CD4-positive, alpha-beta T cell (primary cell): ENCODE data around the gene TAF5L. TPM values are rescaled to one million over a fixed set of nuclear protein-coding genes. Genes with fewer than 3 reads are reported as not detected.
"Not testable (repeated sequence)": the region's sequence is repeated elsewhere in the genome, so short reads cannot be mapped to it uniquely, and the experiment has no call there.

ENCODE experiments used
- ATAC-seq: fragments of 200-7000 bp; cut with Tn5 transposase; one replicate; pipeline ENCODE4 v1.10.0; 2022; ENCODE audit warnings: mild to moderate bottlenecking; ENCODE audit not compliant: poor library complexity
- CTCF ChIA-PET: fragments of 350-600 bp; sonication (Branson Sonifier 250); formaldehyde crosslinking; loops from one replicate; lab custom pipeline; 2021; ENCODE audit warnings: antibody characterized with exemption, inconsistent platforms; lab: Charles Lee
- POLR2A ChIA-PET: fragments of 350-600 bp; sonication (Branson Sonifier 250); formaldehyde crosslinking; loops from one replicate; lab custom pipeline; 2021; ENCODE audit warnings: antibody characterized with exemption, inconsistent platforms; lab: Charles Lee
- DNase-seq, 14 experiments: peaks; one replicate each; pipeline ENCODE4 v3.0.0-alpha.2; 2013 to 2020; ENCODE audit warnings: mixed read lengths in 2 of 14
- H3K27ac ChIP-seq, 2 donors: one replicate each; pipeline versions ENCODE4 v1.5.1 to v1.7.0; 2013; ENCODE audit warnings: low read length in 2 of 2, low read depth in 1 of 2, mild to moderate bottlenecking in 1 of 2
- H3K27me3 ChIP-seq, 2 experiments: 1 replicate in 1 of 2; 2 replicates in 1 of 2; pipeline versions ENCODE4 v1.6.1 to v1.7.0; 2013; ENCODE audit warnings: low read length in 2 of 2, control low read depth in 1 of 2, mild to moderate bottlenecking in 1 of 2, moderate library complexity in 1 of 2; ENCODE audit not compliant: insufficient read depth in 2 of 2, control insufficient read depth in 1 of 2
- H3K36me3 ChIP-seq: one replicate; pipeline ENCODE4 v1.6.1; 2013; ENCODE audit warnings: low read length, control low read depth; ENCODE audit not compliant: insufficient read depth
- H3K4me1 ChIP-seq: one replicate; pipeline ENCODE4 v1.6.1; 2013; ENCODE audit warnings: low read length, control low read depth; ENCODE audit not compliant: insufficient read depth
- H3K4me3 ChIP-seq: one replicate; pipeline ENCODE4 v1.5.1; 2013; ENCODE audit warnings: mild to moderate bottlenecking, low read length, moderate library complexity
- H3K9me3 ChIP-seq, 2 experiments: 1 replicate in 1 of 2; 2 replicates in 1 of 2; pipeline versions ENCODE4 v1.6.1 to v1.7.0; 2013; ENCODE audit warnings: low read length in 2 of 2, mild to moderate bottlenecking in 2 of 2, control low read depth in 1 of 2, moderate library complexity in 1 of 2; ENCODE audit not compliant: control insufficient read depth in 1 of 2, insufficient read depth in 1 of 2
- H3K27ac Mint-ChIP-seq: one replicate; pipeline ENCODE4 v1.8.0; 2020; ENCODE audit warnings: mixed read lengths
- H3K27me3 Mint-ChIP-seq: one replicate; pipeline ENCODE4 v1.8.0; 2021; ENCODE audit warnings: mixed read lengths
- H3K36me3 Mint-ChIP-seq: one replicate; pipeline ENCODE4 v1.8.0; 2021; ENCODE audit warnings: low read depth, mixed read lengths
- H3K4me1 Mint-ChIP-seq: one replicate; pipeline ENCODE4 v1.8.0; 2021; ENCODE audit warnings: low read depth, mixed read lengths
- H3K4me3 Mint-ChIP-seq: one replicate; pipeline ENCODE4 v1.8.0; 2020; ENCODE audit warnings: mild to moderate bottlenecking, mixed read lengths
- H3K9me3 Mint-ChIP-seq: one replicate; pipeline ENCODE4 v1.8.0; 2020; ENCODE audit warnings: mixed read lengths
- CTCF ChIP-seq: fragments of 200-600 bp; IDR thresholded peaks from one replicate; pipeline ENCODE4 v1.8.0; 2022; ENCODE audit warnings: antibody characterized with exemption, mild to moderate bottlenecking
- intact Hi-C, 2 experiments: fragments of 100-400 bp; cut with DNase I in 1 of 2; cut with micrococcal nuclease in 1 of 2; formaldehyde crosslinking; loops; one replicate each; pipeline versions ENCODE4 v1.15.1 to v1.9.0; 2023 to 2025; cut with DNase I, micrococcal nuclease
- total RNA-seq, 174 experiments: library from RNA in 2 of 174; stranded (reverse) in 2 of 174; gene quantifications; one replicate each; pipeline ENCODE4 v1.2.3 and lab custom pipeline; 2021 to 2026

TAF5L gene
- total RNA-seq, 2 experiments from 2014 or later = 19.5 to 21.9 TPM

GRCh38 chr1:229597877-229598276, 28.0 kb downstream of the TAF5L start:
- Mint-ChIP-seq H3K4me1 (no peaks in the 10 kb centered on the region), H3K27ac (no peak overlapping the region), H3K9me3 (no peaks in the 10 kb centered on the region), H3K27me3 (no peaks in the 10 kb centered on the region), H3K36me3 (peaks cover 78% of the 10 kb centered on the region), H3K4me3 (no peak overlapping the region)
- Histone ChIP-seq H3K27ac (no peak overlapping the region), H3K4me3 (no peak overlapping the region), H3K27me3 (no peaks in the 10 kb centered on the region), H3K36me3 (peaks cover 64% of the 10 kb centered on the region), H3K4me1 (no peaks in the 10 kb centered on the region), H3K9me3 (no peaks in the 10 kb centered on the region)
- DNase-seq = no peak
- intact Hi-C loops = no loop called here
- no peak for ATAC-seq
- POLR2A ChIA-PET = no interaction called here
- TF ChIP-seq CTCF = no peak
- CTCF ChIA-PET = interaction anchor here (0.7 kb wide), 1 partner anchor 35 kb away, joined by 3 read pairs; no protein-coding TSS in a partner anchor

DNA sequence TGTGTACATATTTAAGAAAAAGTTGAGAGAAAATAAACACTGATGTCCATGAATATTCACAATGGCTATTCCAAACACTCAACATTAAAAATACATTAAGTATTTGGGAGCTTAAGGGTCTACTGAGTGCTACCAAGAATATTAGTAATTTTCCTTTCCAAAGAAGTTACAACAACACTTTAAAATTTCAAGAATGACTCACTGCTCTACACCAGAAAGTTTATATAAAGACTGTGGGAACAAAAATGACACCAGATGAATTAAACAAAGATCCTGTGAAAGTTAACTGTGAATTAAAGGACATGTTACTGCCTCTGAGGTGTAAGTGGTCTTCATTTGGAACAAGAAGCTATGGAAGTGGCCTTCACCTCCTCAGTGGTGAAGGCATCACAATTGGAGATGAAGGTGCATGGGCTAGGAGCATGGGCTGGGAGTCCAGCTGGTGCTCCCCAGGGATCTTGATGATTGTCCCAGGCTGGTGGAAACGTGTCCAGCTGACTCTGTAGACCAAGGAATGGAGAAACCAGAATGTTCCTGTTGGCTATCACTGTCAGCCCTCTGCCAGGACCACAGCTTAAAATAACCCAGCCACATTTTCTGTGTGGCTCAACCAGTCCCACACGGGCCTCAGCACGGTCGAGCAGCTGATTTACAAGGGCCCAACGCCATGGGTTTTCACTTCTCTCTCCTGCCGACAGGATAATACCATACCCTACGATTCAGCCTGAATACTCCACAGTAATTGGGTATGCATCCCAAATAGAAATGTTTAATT, 28.8 kb downstream of the TAF5L start:
- Histone ChIP-seq H3K9me3 (no peaks in the 10 kb centered on the region), H3K4me3 (no peak overlapping the region), H3K27me3 (no peaks in the 10 kb centered on the region), H3K27ac (no peak overlapping the region), H3K4me1 (no peaks in the 10 kb centered on the region), H3K36me3 (peaks cover 61% of the 10 kb centered on the region)
- Mint-ChIP-seq H3K4me1 (no peaks in the 10 kb centered on the region), H3K4me3 (no peak overlapping the region), H3K9me3 (no peaks in the 10 kb centered on the region), H3K27ac (no peak overlapping the region), H3K36me3 (peaks cover 74% of the 10 kb centered on the region), H3K27me3 (no peaks in the 10 kb centered on the region)
- intact Hi-C loops = no loop called here
- CTCF ChIA-PET = no interaction called here
- ATAC-seq (no peak), DNase-seq (no peak)
- POLR2A ChIA-PET = no interaction called here
- TF ChIP-seq CTCF = no peak

GRCh38 chr1:229595876-229596275, 30.0 kb downstream of the TAF5L start:
- H3K27me3 ChIP-seq, H3K9me3 ChIP-seq, H3K4me1 ChIP-seq, ATAC-seq, H3K27ac Mint-ChIP-seq, DNase-seq, POLR2A ChIA-PET, H3K4me3 Mint-ChIP-seq, H3K4me3 ChIP-seq, H3K27me3 Mint-ChIP-seq, CTCF ChIA-PET, H3K9me3 Mint-ChIP-seq, H3K4me1 Mint-ChIP-seq, H3K27ac ChIP-seq, intact Hi-C loops: not testable (repeated sequence)
- H3K36me3 Mint-ChIP-seq = peaks cover 66% of the 10 kb centered on the region
- H3K36me3 ChIP-seq = peaks cover 50% of the 10 kb centered on the region
